ENCODE results near the gene SLC13A3. TPM values are rescaled to one million over a fixed set of nuclear protein-coding genes. Genes with fewer than 3 reads are reported as not detected.

Gene SLC13A3
- total and polyA plus RNA-seq, 4 donors: 8.8 to 303 (median 51.6) TPM

- Histone ChIP-seq H3K27ac (ENCODE audit: low read depth, low read length) (no peak overlapping the region), H3K4me1 (ENCODE audit: control insufficient read depth, insufficient read depth, low read length) (peaks cover 18% of the 10 kb centered on the region), H3K27me3 (ENCODE audit: control insufficient read depth, insufficient read depth, low read length) (no peaks in the 10 kb centered on the region), H3K36me3 (ENCODE audit: control insufficient read depth, insufficient read depth, low read length) (no peaks in the 10 kb centered on the region), H3K9me3 (ENCODE audit: control insufficient read depth, insufficient read depth, low read length) (no peaks in the 10 kb centered on the region), H3K4me3 (ENCODE audit: low read depth, low read length) (peak overlapping the region; percentile 77)
- WGBS (ENCODE audit: insufficient coverage): 58% methylated on average over 7 of the region's 13 CpGs
- no peak for DNase-seq (ENCODE audit: low read depth in 4 of 6, low spot score in 6 of 6)
Observed at GRCh38 chr20:46690219-46691106, 39.2 kb upstream of the SLC13A3 start.

- Histone ChIP-seq H3K27ac (ENCODE audit: low read depth, low read length) (peak overlapping the region; percentile 82), H3K27me3 (ENCODE audit: control insufficient read depth, insufficient read depth, low read length) (no peaks in the 10 kb centered on the region), H3K4me3 (ENCODE audit: low read depth, low read length) (peak overlapping the region; percentile 77), H3K4me1 (ENCODE audit: control insufficient read depth, insufficient read depth, low read length) (peaks cover 12% of the 10 kb centered on the region), H3K36me3 (ENCODE audit: control insufficient read depth, insufficient read depth, low read length) (no peaks in the 10 kb centered on the region), H3K9me3 (ENCODE audit: control insufficient read depth, insufficient read depth, low read length) (no peaks in the 10 kb centered on the region)
- no peak for DNase-seq (ENCODE audit: low read depth in 4 of 6, low spot score in 6 of 6)
- 0% methylated on average over 10 of the region's 12 CpGs for WGBS (ENCODE audit: insufficient coverage)
Observed at GRCh38 chr20:46689754-46690085, 38.5 kb upstream of the SLC13A3 start.

- Histone ChIP-seq H3K27ac (ENCODE audit: low read depth, low read length) (peak within 1 kb of the TSS; percentile 82), H3K36me3 (ENCODE audit: control insufficient read depth, insufficient read depth, low read length) (no peaks in the 10 kb centered on the region), H3K27me3 (ENCODE audit: control insufficient read depth, insufficient read depth, low read length) (no peaks in the 10 kb centered on the region), H3K9me3 (ENCODE audit: control insufficient read depth, insufficient read depth, low read length) (no peaks in the 10 kb centered on the region), H3K4me3 (ENCODE audit: low read depth, low read length) (peak within 1 kb of the TSS; percentile 77), H3K4me1 (ENCODE audit: control insufficient read depth, insufficient read depth, low read length) (peaks cover 12% of the 10 kb centered on the region)
- WGBS (ENCODE audit: insufficient coverage): under 1% methylated on average over 71 of the region's 71 CpGs
- peak; percentile 97 to 100 (median 99) for DNase-seq (ENCODE audit: low read depth in 4 of 6, low spot score in 6 of 6)
Observed at GRCh38 chr20:46689082-46689753, 38.0 kb upstream of the SLC13A3 start, which contains the start of gene TP53RK. TSS of gene TP53RK (minus strand) at chr20:46689444. CDS start at chr20:46689414, 30 bp downstream.

GRCh38 chr20:46688151-46689081, 37.2 kb upstream of the SLC13A3 start:
- H3K27ac ChIP-seq (ENCODE audit: low read depth, low read length): peak overlapping the region; percentile 82
- WGBS (ENCODE audit: insufficient coverage): 6% methylated on average over 14 of the region's 20 CpGs
- H3K4me1 ChIP-seq (ENCODE audit: control insufficient read depth, insufficient read depth, low read length): peaks cover 18% of the 10 kb centered on the region
- H3K9me3 ChIP-seq (ENCODE audit: control insufficient read depth, insufficient read depth, low read length): no peaks in the 10 kb centered on the region
- no peaks in the 10 kb centered on the region for H3K27me3 ChIP-seq (ENCODE audit: control insufficient read depth, insufficient read depth, low read length)
- no peaks in the 10 kb centered on the region for H3K36me3 ChIP-seq (ENCODE audit: control insufficient read depth, insufficient read depth, low read length)
- peak overlapping the region; percentile 77 for H3K4me3 ChIP-seq (ENCODE audit: low read depth, low read length)
- peak in 1 of 6 donors; percentile 34 for DNase-seq (ENCODE audit: low read depth in 4 of 6, low spot score in 6 of 6)

- Histone ChIP-seq H3K4me1 (ENCODE audit: control insufficient read depth, insufficient read depth, low read length) (peaks cover 31% of the 10 kb centered on the region), H3K27ac (ENCODE audit: low read depth, low read length) (peak overlapping the region; percentile 76), H3K36me3 (ENCODE audit: control insufficient read depth, insufficient read depth, low read length) (peaks cover 4% of the 10 kb centered on the region), H3K4me3 (ENCODE audit: low read depth, low read length) (peak overlapping the region; percentile 43), H3K27me3 (ENCODE audit: control insufficient read depth, insufficient read depth, low read length) (no peaks in the 10 kb centered on the region), H3K9me3 (ENCODE audit: control insufficient read depth, insufficient read depth, low read length) (no peaks in the 10 kb centered on the region)
- WGBS (ENCODE audit: insufficient coverage): 18% methylated on average over 9 of the region's 23 CpGs
- DNase-seq (ENCODE audit: low read depth in 4 of 6, low spot score in 6 of 6): peak in 2 of 6 donors; percentile 61 to 76
Observed at GRCh38 chr20:46683939-46684750, 32.9 kb upstream of the SLC13A3 start.

GRCh38 chr20:46683668-46683938, 32.3 kb upstream of the SLC13A3 start:
- Histone ChIP-seq H3K9me3 (ENCODE audit: control insufficient read depth, insufficient read depth, low read length) (no peaks in the 10 kb centered on the region), H3K27me3 (ENCODE audit: control insufficient read depth, insufficient read depth, low read length) (no peaks in the 10 kb centered on the region), H3K4me3 (ENCODE audit: low read depth, low read length) (peak overlapping the region; percentile 43), H3K36me3 (ENCODE audit: control insufficient read depth, insufficient read depth, low read length) (peaks cover 4% of the 10 kb centered on the region), H3K4me1 (ENCODE audit: control insufficient read depth, insufficient read depth, low read length) (peaks cover 31% of the 10 kb centered on the region), H3K27ac (ENCODE audit: low read depth, low read length) (peak overlapping the region; percentile 76)
- no peak for DNase-seq (ENCODE audit: low read depth in 4 of 6, low spot score in 6 of 6)
- WGBS (ENCODE audit: insufficient coverage): 32% methylated on average over 8 of the region's 8 CpGs

GRCh38 chr20:46683011-46683667, 31.9 kb upstream of the SLC13A3 start:
- peak in 2 of 6 donors; percentile 54 to 70 for DNase-seq (ENCODE audit: low read depth in 4 of 6, low spot score in 6 of 6)
- Histone ChIP-seq H3K4me1 (ENCODE audit: control insufficient read depth, insufficient read depth, low read length) (peaks cover 26% of the 10 kb centered on the region), H3K27me3 (ENCODE audit: control insufficient read depth, insufficient read depth, low read length) (no peaks in the 10 kb centered on the region), H3K9me3 (ENCODE audit: control insufficient read depth, insufficient read depth, low read length) (no peaks in the 10 kb centered on the region), H3K36me3 (ENCODE audit: control insufficient read depth, insufficient read depth, low read length) (peaks cover 4% of the 10 kb centered on the region), H3K4me3 (ENCODE audit: low read depth, low read length) (no peak overlapping the region), H3K27ac (ENCODE audit: low read depth, low read length) (no peak overlapping the region)
- 33% methylated on average over 6 of the region's 12 CpGs for WGBS (ENCODE audit: insufficient coverage)

GRCh38 chr20:46682063-46682821, 31.0 kb upstream of the SLC13A3 start:
- 89% methylated on average over 8 of the region's 9 CpGs for WGBS (ENCODE audit: insufficient coverage)
- H3K36me3 ChIP-seq (ENCODE audit: control insufficient read depth, insufficient read depth, low read length): peaks cover 4% of the 10 kb centered on the region

More at GRCh38 chr20:46682063-46682821, 31.0 kb upstream of the SLC13A3 start:
- no peak overlapping the region for H3K4me3 ChIP-seq (ENCODE audit: low read depth, low read length)
- H3K27ac ChIP-seq (ENCODE audit: low read depth, low read length): no peak overlapping the region
- H3K4me1 ChIP-seq (ENCODE audit: control insufficient read depth, insufficient read depth, low read length): peaks cover 20% of the 10 kb centered on the region
- DNase-seq (ENCODE audit: low read depth in 4 of 6, low spot score in 6 of 6): no peak
- no peaks in the 10 kb centered on the region for H3K9me3 ChIP-seq (ENCODE audit: control insufficient read depth, insufficient read depth, low read length)
- H3K27me3 ChIP-seq (ENCODE audit: control insufficient read depth, insufficient read depth, low read length): no peaks in the 10 kb centered on the region

Data from spinal cord (tissue), 10 donors.